GM15510 (cell line): ENCODE data around the gene TSTD1.
A peak's percentile ranks its signal among the peaks of the same experiment; 100 is the strongest.

Source experiments
- POLR2A ChIP-seq: IDR thresholded peaks from 3 replicates; pipeline ENCODE4 v1.6.1; 2011; ENCODE audit warnings: borderline replicate concordance; ENCODE audit not compliant: insufficient read length; ENCODE audit errors: extremely low read depth

TSTD1 gene

GRCh38 chr1:161019751-161020495 is 18.8 kb downstream of the TSTD1 start:
- TF ChIP-seq POLR2A, result no peak

GRCh38 chr1:161018631-161018930 is 20.2 kb downstream of the TSTD1 start:
- no peak for TF ChIP-seq POLR2A

DNA sequence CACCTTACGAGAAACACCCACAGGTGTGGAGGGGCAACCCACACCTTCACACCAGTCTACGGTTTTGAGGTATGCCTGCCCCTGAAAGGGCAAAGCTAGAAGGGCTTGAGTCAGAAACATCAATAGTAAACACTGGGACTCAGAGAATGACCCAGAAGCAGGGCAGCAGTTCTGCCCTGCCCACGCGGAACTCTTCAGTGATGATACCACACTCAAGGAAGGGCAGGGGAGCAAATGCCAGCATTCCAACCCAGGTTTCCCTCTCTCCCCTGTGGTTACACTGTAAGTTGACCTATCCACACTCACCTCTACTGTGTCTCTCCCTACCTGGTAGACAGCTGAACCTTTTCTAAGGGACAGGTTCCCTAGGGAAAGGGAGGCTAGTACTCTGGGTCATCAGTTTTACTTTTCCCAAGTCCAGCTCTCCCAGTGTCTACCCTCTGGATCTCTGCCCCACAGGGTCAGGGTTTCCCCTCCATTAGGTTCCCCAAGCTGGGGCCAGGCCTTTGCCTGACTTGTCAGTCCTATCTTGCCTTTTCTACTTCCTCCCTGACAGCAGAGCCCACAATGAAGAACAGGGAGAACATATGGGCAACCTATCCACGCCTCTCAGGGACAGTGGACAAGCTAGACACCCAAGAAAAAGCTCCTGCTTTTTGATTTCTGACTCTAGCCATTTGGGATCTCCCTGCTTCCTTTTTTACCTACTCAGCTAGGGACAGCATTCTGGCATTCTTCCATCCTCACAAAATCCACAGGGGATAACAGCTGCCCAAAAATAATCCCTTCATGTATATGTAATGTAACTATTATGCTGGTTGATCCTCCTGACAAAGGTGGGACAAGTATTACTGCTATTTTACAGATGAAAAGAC is 20.8 kb downstream of the TSTD1 start:
- TF ChIP-seq POLR2A, result no peak

- peak; percentile 52 for TF ChIP-seq POLR2A
Observed at GRCh38 chr1:161013488-161014230, 25.1 kb downstream of the TSTD1 start.

DNA sequence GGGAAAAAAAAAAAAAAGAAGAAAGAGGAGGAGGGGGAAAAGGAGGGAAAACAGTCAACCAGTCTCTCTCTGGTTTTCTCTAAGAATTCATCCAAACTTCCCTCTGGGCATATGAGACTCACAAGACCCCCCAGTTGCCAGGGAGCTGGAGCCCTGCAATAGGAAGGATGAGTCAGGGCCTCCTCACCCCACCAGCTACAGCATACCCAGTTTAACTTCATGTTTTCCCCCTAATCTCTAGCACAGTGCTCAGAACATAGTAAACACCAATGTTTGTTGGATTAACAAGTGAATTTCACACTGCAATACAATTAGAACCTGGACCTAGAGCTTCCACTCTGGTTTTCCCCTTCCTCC is 25.7 kb downstream of the TSTD1 start:
- no peak for TF ChIP-seq POLR2A

GRCh38 chr1:161012420-161012819 is 26.3 kb downstream of the TSTD1 start:
- TF ChIP-seq POLR2A, result no peak

DNA sequence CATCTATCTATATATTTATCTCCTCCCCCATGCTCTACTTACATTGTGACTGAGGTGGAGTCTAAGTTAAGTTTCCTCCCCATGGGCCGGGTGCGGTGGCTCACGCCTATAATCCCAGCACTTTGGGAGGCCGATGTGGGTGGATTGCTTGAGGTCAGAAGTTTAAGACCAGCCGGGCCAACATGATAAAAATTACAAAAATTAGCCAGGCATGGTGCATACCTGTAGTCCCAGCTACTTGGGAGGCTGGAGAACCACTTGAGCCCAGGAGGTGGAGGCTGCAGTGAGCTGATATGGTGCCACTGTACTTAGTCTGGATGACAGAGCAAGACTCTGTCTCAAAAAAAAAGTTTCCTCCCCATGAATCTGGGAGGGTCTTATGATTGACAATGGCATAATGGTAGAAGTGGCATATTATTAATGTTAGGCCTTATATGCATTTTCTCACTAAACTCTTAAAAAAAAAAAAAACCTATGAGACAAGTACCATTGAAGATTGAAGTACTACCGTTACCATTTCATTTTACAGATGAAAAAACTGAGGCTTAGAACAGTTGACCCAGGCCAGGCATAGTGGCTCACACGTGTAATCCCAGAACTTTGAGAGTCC is 29.1 kb downstream of the TSTD1 start:
- no peak for TF ChIP-seq POLR2A

DNA sequence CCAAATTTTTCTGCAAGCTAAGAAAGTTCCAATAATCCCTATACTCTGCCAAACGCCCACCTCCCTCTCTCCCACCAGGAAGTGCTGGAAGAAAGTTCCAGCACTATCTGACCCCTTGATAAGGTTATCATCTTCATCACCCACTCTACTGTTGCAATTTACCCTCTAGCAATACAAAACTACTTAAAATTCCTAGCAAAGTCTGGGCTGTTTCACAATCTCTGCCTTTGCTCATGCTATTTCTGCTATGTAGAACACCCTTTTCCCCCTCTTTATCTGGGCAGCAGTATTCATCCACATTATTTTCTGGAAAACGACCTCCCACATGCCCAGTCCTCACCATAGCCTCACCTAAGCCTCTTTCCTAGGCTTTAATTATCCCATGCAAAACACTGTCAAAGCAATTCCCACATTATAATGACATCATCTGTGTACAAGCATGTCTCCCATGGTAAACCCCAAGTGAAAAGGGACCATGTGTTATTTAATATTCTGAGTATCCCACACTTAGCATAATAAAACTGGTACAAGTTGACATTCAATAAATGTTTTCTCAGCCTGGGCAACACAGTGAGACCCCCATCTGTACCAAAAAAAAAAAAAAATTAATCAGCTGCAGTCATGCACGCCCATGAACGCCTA is 29.8 kb downstream of the TSTD1 start:
- no peak for TF ChIP-seq POLR2A

- TF ChIP-seq POLR2A, result no peak
Observed at GRCh38 chr1:161007369-161007768, 31.4 kb downstream of the TSTD1 start.

DNA sequence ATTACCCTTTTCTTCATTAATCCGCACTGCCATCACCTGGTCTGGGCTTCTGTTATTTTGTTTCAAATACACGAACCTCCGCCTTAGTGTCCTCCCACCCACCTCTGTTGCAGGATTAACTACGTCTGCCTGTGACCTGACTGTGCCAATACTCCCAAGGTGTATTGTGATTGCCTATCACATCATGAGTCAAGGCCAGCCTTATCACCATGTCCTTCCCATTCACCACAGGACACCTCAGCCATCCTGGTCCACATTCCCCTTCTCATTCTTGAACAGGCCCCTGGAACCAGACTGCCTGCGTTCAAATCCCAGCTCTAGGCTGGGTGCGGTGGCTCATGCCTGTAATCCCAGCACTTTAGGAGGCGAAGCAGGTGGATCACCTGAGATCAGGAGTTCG is 32.2 kb downstream of the TSTD1 start:
- no peak for TF ChIP-seq POLR2A

DNA sequence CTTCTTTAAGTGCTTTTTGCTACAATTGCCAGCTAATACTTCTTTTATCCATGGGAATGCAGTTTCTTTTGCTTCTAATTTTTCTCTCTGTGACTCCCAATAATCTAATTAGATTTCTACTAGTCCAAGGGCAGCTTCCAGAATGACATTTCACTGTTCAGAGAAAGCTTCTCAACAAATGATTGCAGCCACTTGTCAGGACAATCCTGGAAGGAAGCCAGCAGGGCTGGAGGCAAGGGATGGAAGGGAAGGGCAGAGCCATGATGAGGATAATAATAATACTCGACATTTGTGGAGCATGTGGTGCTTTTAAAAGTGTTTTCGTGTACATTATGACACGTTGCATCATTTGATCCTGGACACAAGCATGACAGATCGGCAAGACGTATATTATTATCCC is 37.2 kb downstream of the TSTD1 start:
- TF ChIP-seq POLR2A, result no peak

DNA sequence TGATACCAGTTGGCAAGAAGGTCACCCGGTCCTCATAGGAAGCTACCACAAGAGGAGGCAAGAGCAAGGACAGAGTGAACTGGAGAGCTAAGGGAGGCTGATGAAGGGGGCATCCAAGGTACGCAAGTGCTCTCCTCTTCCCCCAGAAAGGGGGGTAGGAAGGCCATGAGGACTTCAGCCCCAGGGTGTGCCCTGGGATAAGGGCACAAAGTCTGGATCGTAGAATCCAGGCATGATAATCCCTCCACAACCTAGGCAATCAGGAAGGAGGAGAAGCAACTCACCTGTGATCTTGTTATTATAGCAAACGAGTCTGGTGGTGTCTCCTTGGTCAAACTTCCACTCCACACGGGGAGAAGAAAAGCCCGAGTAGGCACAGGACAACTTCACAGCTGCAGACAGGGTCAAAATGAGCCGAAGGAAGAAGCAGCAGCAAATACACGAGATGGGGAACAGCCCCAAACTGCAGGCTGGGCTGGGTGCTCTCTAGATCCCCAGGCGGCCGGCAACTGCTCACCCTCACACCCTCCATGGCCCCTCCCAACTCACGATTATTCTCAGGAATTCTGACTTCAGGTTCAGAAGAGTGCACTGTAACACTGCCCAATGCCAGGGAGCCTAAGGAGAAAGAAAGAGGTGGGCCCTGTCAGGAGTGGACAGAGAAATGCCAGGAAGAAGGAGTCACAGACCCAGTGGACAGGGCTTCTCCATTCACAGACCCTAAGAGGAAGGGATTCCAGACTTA is 37.9 kb downstream of the TSTD1 start:
- no peak for TF ChIP-seq POLR2A

GRCh38 chr1:160999376-160999775 is 39.4 kb downstream of the TSTD1 start:
- no peak for TF ChIP-seq POLR2A
